H1 (cell line): ENCODE results near the gene TMEM178B. TPM values are rescaled to one million over a fixed set of nuclear protein-coding genes. Genes with fewer than 3 reads are reported as not detected.

Experiments used
- ATF2 ChIP-seq: IDR thresholded peaks from 2 replicates; pipeline ENCODE4 v1.6.1; 2012; ENCODE audit warnings: low read length, inconsistent platforms
- KDM4A ChIP-seq: IDR thresholded peaks from one replicate; pipeline ENCODE4 v1.7.1; 2012; ENCODE audit warnings: low read depth, mild to moderate bottlenecking, moderate library complexity, low read length, inconsistent platforms; ENCODE audit not compliant: severe bottlenecking
- polyA plus RNA-seq, 7 experiments: library from polyadenylated mRNA; depleted of rRNA in 3 of 7; stranded (reverse) in 5 of 7; unstranded in 2 of 7; fragments of >200 nt in 5 of 7; fragments of 200-250 nt in 2 of 7; gene quantifications; 1 replicate in 5 of 7; 2 replicates in 1 of 7; 4 replicates in 1 of 7; pipeline versions ENCODE4 v1.2.1 to v1.2.3, GENCODE V29; 2011 to 2013; ENCODE audit warnings: missing spikeins in 2 of 7, mixed read lengths in 2 of 7
- total RNA-seq: library from RNA; stranded (reverse); fragmentation: NEBNext Ultra II Directional; extraction: Animal tissue kit (Norgen Biotek cat#: 25700); gene quantifications from 2 replicates; pipeline ENCODE4 v1.2.1, GENCODE V29; 2021

The TMEM178B gene
- total and polyA plus RNA-seq, 2 of the 8 experiments (the other 6 are each of a cell fraction or from before 2014, with no cell fraction given) = 5.3 to 18.1 TPM

- no peak for TF ChIP-seq ATF2
- no peak for TF ChIP-seq KDM4A
These were observed 286.0 kb downstream of the TMEM178B start (continued) for GRCh38 chr7:141359740-141360415.
